ENCODE measurements around the gene TMEM107.

TMEM107 gene

GRCh38 chr17:8138672-8139371, 37.4 kb downstream of the TMEM107 start (continued):
- TF ChIP-seq ZNF132 (tag by site-specific recombination; IDR thresholded peaks at IDR 0.05; ENCODE audit: borderline replicate concordance) (no peak), ZNF555 (tag by site-specific recombination; conservative IDR thresholded peaks at IDR 0.05) (no peak), ZSCAN16 (tag by site-specific recombination; IDR thresholded peaks at IDR 0.05) (no peak), ZBTB48 (tag by site-specific recombination; IDR thresholded peaks at IDR 0.05) (peak; percentile 83), ZNF580 (tag by site-specific recombination; IDR thresholded peaks at IDR 0.05) (no peak; the same call in 1 of the 2 replicates), ZNF600 (tag by site-specific recombination; IDR thresholded peaks at IDR 0.05) (peak; percentile 67), SP7 (tag by site-specific recombination; IDR thresholded peaks at IDR 0.05) (peak; percentile 86), ZNF175 (tag by site-specific recombination; IDR thresholded peaks at IDR 0.05) (no peak), ZNF350 (tag by site-specific recombination; IDR thresholded peaks at IDR 0.05) (no peak), ZNF302 (tag by site-specific recombination; IDR thresholded peaks at IDR 0.05; ENCODE audit: low read depth) (no peak), CTCF (tag by site-specific recombination; IDR thresholded peaks at IDR 0.05) (peak; percentile 92), PRDM1 (tag by site-specific recombination; IDR thresholded peaks at IDR 0.05) (no peak; the same call in 1 of the 2 replicates), ZBTB17 (tag by site-specific recombination; IDR thresholded peaks at IDR 0.05) (peak; percentile 98), ZNF24 (tag by site-specific recombination; IDR thresholded peaks at IDR 0.05) (peak; percentile 72; the same call in 1 of the 2 replicates), ZNF548 (tag by site-specific recombination; IDR thresholded peaks at IDR 0.05) (no peak), ZNF596 (tag by site-specific recombination; IDR thresholded peaks at IDR 0.05) (peak; percentile 36; the same call in 1 of the 2 replicates), ZNF529 (tag by site-specific recombination; IDR thresholded peaks at IDR 0.05; ENCODE audit: insufficient replicate concordance) (no peak), ZNF37A (tag by site-specific recombination; IDR thresholded peaks at IDR 0.05) (peak; percentile 30; the same call in 1 of the 2 replicates), BCL11A (tag by site-specific recombination; IDR thresholded peaks at IDR 0.05; ENCODE audit: low read depth) (0 out of 2 replicates have a peak, but pooled peaks have one; percentile 40), ZNF416 (tag by site-specific recombination; IDR thresholded peaks at IDR 0.05) (no peak), ZNF623 (tag by site-specific recombination; IDR thresholded peaks at IDR 0.05) (no peak), ZNF10 (tag by site-specific recombination; IDR thresholded peaks at IDR 0.05) (0 out of 2 replicates have a peak, but pooled peaks have one; percentile 64), ZNF223 (tag by site-specific recombination; IDR thresholded peaks at IDR 0.05) (0 out of 2 replicates have a peak, but pooled peaks have one; percentile 29), TSHZ1 (tag by site-specific recombination; IDR thresholded peaks at IDR 0.05; ENCODE audit: borderline replicate concordance) (peak; percentile 55; the same call in 1 of the 2 replicates), ZNF561 (tag by site-specific recombination; IDR thresholded peaks at IDR 0.05; ENCODE audit: borderline replicate concordance) (peak; percentile 87), YY1 (tag by site-specific recombination; IDR thresholded peaks at IDR 0.05) (peak; percentile 68), ZNF138 (tag by site-specific recombination; IDR thresholded peaks at IDR 0.05; ENCODE audit: borderline replicate concordance) (no peak), ZNF26 (tag by site-specific recombination; IDR thresholded peaks at IDR 0.05) (no peak), ZXDB (tag by site-specific recombination; IDR thresholded peaks at IDR 0.05) (peak; percentile 69)
